Measurements from ENCODE around the gene MED10.

DNA sequence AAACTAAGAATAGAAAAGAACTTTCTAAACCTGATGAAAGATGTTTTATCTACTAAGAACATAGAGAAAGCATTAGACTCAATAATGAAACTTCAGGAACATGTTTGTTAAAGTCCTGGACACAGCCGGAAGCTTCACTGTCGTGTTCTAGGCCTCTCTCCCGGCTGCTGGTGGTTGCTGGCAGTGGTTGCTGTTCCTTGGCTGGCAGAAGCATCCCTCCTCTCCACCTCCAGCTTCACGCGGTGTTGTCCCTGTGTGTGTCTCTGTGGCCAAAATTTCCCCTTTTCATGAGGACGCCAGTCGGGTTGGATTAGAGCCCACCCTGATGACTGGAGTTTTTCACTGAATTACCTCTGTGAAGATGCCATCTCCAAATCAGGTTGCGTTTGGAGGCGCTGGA, 6.5 kb upstream of the MED10 start:
- TF ChIP-seq CTCF (IDR thresholded peaks at IDR 0.05) = no peak
- no peak for TF ChIP-seq POLR2A (IDR thresholded peaks at IDR 0.05)

All from thyroid gland (tissue), 4 donors.